ENCODE data around the gene ADAMTS7. TPM values are rescaled to one million over a fixed set of nuclear protein-coding genes. Genes with fewer than 3 reads are reported as not detected.
"Not testable (repeated sequence)": the region's sequence is repeated elsewhere in the genome, so short reads cannot be mapped to it uniquely, and the experiment has no call there.

ADAMTS7 gene
- total RNA-seq, 5 donors from 2014 or later (not counting 1 experiment from before 2014, with no cell fraction given), result 0.79 to 2.3 (median 1.0) TPM; not detected in 2

- DNase-seq (peak in 1 of 35 experiments; percentile 13), ATAC-seq (replicated peaks in 1 of 4) (no peak)
- ChIA-PET POLR2A (no interaction called here), CTCF (no interaction called here)
- 87% methylated on average over 7 of the region's 8 CpGs for WGBS (ENCODE audit: insufficient coverage)
- Mint-ChIP-seq H3K27me3 (no peaks in the 10 kb centered on the region), H3K27ac (peak overlapping the region; percentile 85 to 89), H3K4me1 (peaks cover 20 to 37% (median 35%) of the 10 kb centered on the region in 3 donors), H3K4me3 (peak overlapping the region in 1 of 3 donors; percentile 67), H3K9me3 (no peaks in the 10 kb centered on the region), H3K36me3 (no peaks in the 10 kb centered on the region)
- Histone ChIP-seq H3K27ac (ENCODE audit: low read length) (peak overlapping the region; percentile 65), H3K36me3 (ENCODE audit: control insufficient read depth in 2 of 2, extremely low read depth in 1 of 2, insufficient read depth in 1 of 2, low read length in 1 of 2) (no peaks in the 10 kb centered on the region), H3K9me3 (no peaks in the 10 kb centered on the region), H3K4me3 (ENCODE audit: control insufficient read depth in 1 of 2, extremely low read depth in 1 of 2, low read length in 1 of 2) (no peak overlapping the region), H3K4me1 (ENCODE audit: control insufficient read depth in 1 of 2, extremely low read depth in 1 of 2, insufficient read depth in 2 of 2, low read length in 2 of 2) (peaks cover 10 to 37% of the 10 kb centered on the region in 2 experiments), H3K27me3 (replicated peaks in 1 of 2; ENCODE audit: control insufficient read depth in 2 of 2, extremely low read depth in 1 of 2, insufficient read depth in 2 of 2, low read length in 1 of 2) (no peaks in the 10 kb centered on the region)
Observed at GRCh38 chr15:78761020-78761419, 50.2 kb downstream of the ADAMTS7 start.

GRCh38 chr15:78760091-78760882 is 51.0 kb downstream of the ADAMTS7 start:
- whole genome bisulfite sequencing (ENCODE audit: insufficient coverage), result 77% methylated on average over 5 of the region's 13 CpGs
- H3K27ac ChIP-seq (ENCODE audit: low read length), result not testable (repeated sequence)

GRCh38 chr15:78759361-78759998 is 51.8 kb downstream of the ADAMTS7 start:
- ATAC-seq (replicated peaks in 1 of 4), result not testable (repeated sequence)

More at GRCh38 chr15:78760091-78760882, 51.0 kb downstream of the ADAMTS7 start:
- peak overlapping the region in 1 of 3 donors; percentile 67 for H3K4me3 Mint-ChIP-seq
- H3K9me3 ChIP-seq; H3K9me3 Mint-ChIP-seq; H3K4me3 ChIP-seq (ENCODE audit: control insufficient read depth in 1 of 2, extremely low read depth in 1 of 2, low read length in 1 of 2); H3K36me3 Mint-ChIP-seq; H3K27me3 Mint-ChIP-seq; DNase-seq; H3K27me3 ChIP-seq (replicated peaks in 1 of 2; ENCODE audit: control insufficient read depth in 2 of 2, extremely low read depth in 1 of 2, insufficient read depth in 2 of 2, low read length in 1 of 2); H3K36me3 ChIP-seq (ENCODE audit: control insufficient read depth in 2 of 2, extremely low read depth in 1 of 2, insufficient read depth in 1 of 2, low read length in 1 of 2); ATAC-seq (replicated peaks in 1 of 4); CTCF ChIA-PET; POLR2A ChIA-PET: not testable (repeated sequence)
- peaks cover 10 to 37% of the 10 kb centered on the region in 2 experiments for H3K4me1 ChIP-seq (ENCODE audit: control insufficient read depth in 1 of 2, extremely low read depth in 1 of 2, insufficient read depth in 2 of 2, low read length in 2 of 2)
- peak overlapping the region; percentile 22 to 49 for H3K27ac Mint-ChIP-seq
- H3K4me1 Mint-ChIP-seq, result peaks cover 22 to 37% (median 35%) of the 10 kb centered on the region in 3 donors

GRCh38 chr15:78758486-78759200 is 52.6 kb downstream of the ADAMTS7 start:
- DNase-seq; CTCF ChIA-PET; H3K4me3 ChIP-seq (ENCODE audit: control insufficient read depth in 1 of 2, extremely low read depth in 1 of 2, low read length in 1 of 2); H3K27me3 ChIP-seq (replicated peaks in 1 of 2; ENCODE audit: control insufficient read depth in 2 of 2, extremely low read depth in 1 of 2, insufficient read depth in 2 of 2, low read length in 1 of 2); H3K36me3 ChIP-seq (ENCODE audit: control insufficient read depth in 2 of 2, extremely low read depth in 1 of 2, insufficient read depth in 1 of 2, low read length in 1 of 2); H3K27ac Mint-ChIP-seq; H3K9me3 ChIP-seq; H3K9me3 Mint-ChIP-seq; H3K36me3 Mint-ChIP-seq; POLR2A ChIA-PET; H3K27me3 Mint-ChIP-seq; H3K27ac ChIP-seq (ENCODE audit: low read length); ATAC-seq (replicated peaks in 1 of 4): not testable (repeated sequence)
- WGBS (ENCODE audit: insufficient coverage), result 80% methylated on average over 5 of the region's 11 CpGs
- Mint-ChIP-seq H3K4me1 (peaks cover 22 to 35% (median 35%) of the 10 kb centered on the region in 3 donors), H3K4me3 (peak overlapping the region in 1 of 3 donors; percentile 13)
- peaks cover 10 to 37% of the 10 kb centered on the region in 2 experiments for H3K4me1 ChIP-seq (ENCODE audit: control insufficient read depth in 1 of 2, extremely low read depth in 1 of 2, insufficient read depth in 2 of 2, low read length in 2 of 2)

More at GRCh38 chr15:78759361-78759998, 51.8 kb downstream of the ADAMTS7 start:
- peaks cover 22 to 37% (median 35%) of the 10 kb centered on the region in 3 donors for H3K4me1 Mint-ChIP-seq
- H3K9me3 ChIP-seq; H3K36me3 ChIP-seq (ENCODE audit: control insufficient read depth in 2 of 2, extremely low read depth in 1 of 2, insufficient read depth in 1 of 2, low read length in 1 of 2); H3K27ac Mint-ChIP-seq; DNase-seq; POLR2A ChIA-PET; H3K36me3 Mint-ChIP-seq; CTCF ChIA-PET; H3K9me3 Mint-ChIP-seq; H3K27me3 ChIP-seq (replicated peaks in 1 of 2; ENCODE audit: control insufficient read depth in 2 of 2, extremely low read depth in 1 of 2, insufficient read depth in 2 of 2, low read length in 1 of 2); H3K27ac ChIP-seq (ENCODE audit: low read length); H3K27me3 Mint-ChIP-seq; H3K4me3 ChIP-seq (ENCODE audit: control insufficient read depth in 1 of 2, extremely low read depth in 1 of 2, low read length in 1 of 2): not testable (repeated sequence)
- peaks cover 10 to 37% of the 10 kb centered on the region in 2 experiments for H3K4me1 ChIP-seq (ENCODE audit: control insufficient read depth in 1 of 2, extremely low read depth in 1 of 2, insufficient read depth in 2 of 2, low read length in 2 of 2)
- peak overlapping the region in 1 of 3 donors; percentile 13 for H3K4me3 Mint-ChIP-seq
- WGBS (ENCODE audit: insufficient coverage), result 87% methylated on average over 26 of the region's 35 CpGs

GRCh38 chr15:78758084-78758483 is 53.2 kb downstream of the ADAMTS7 start:
- DNase-seq; CTCF ChIA-PET; H3K27me3 Mint-ChIP-seq; H3K36me3 ChIP-seq (ENCODE audit: control insufficient read depth in 2 of 2, extremely low read depth in 1 of 2, insufficient read depth in 1 of 2, low read length in 1 of 2); H3K27me3 ChIP-seq (replicated peaks in 1 of 2; ENCODE audit: control insufficient read depth in 2 of 2, extremely low read depth in 1 of 2, insufficient read depth in 2 of 2, low read length in 1 of 2); H3K9me3 ChIP-seq; H3K9me3 Mint-ChIP-seq; H3K27ac Mint-ChIP-seq; H3K4me3 ChIP-seq (ENCODE audit: control insufficient read depth in 1 of 2, extremely low read depth in 1 of 2, low read length in 1 of 2); ATAC-seq (replicated peaks in 1 of 4); POLR2A ChIA-PET; H3K36me3 Mint-ChIP-seq; H3K4me3 Mint-ChIP-seq; H3K27ac ChIP-seq (ENCODE audit: low read length): not testable (repeated sequence)
- peaks cover 18 to 33% (median 32%) of the 10 kb centered on the region in 3 donors for H3K4me1 Mint-ChIP-seq
- H3K4me1 ChIP-seq (ENCODE audit: control insufficient read depth in 1 of 2, extremely low read depth in 1 of 2, insufficient read depth in 2 of 2, low read length in 2 of 2), result peaks cover 10 to 37% of the 10 kb centered on the region in 2 experiments
- 100% methylated on average over 3 of the region's 8 CpGs for whole genome bisulfite sequencing (ENCODE audit: insufficient coverage)

- Mint-ChIP-seq H3K4me1 (peaks cover 17 to 33% (median 32%) of the 10 kb centered on the region in 3 donors), H3K27ac (peak overlapping the region; percentile 66 to 85), H3K4me3 (no peak overlapping the region), H3K9me3 (no peaks in the 10 kb centered on the region), H3K27me3 (no peaks in the 10 kb centered on the region), H3K36me3 (no peaks in the 10 kb centered on the region)
- peaks cover 10 to 36% of the 10 kb centered on the region in 2 experiments for H3K4me1 ChIP-seq (ENCODE audit: control insufficient read depth in 1 of 2, extremely low read depth in 1 of 2, insufficient read depth in 2 of 2, low read length in 2 of 2)
- ChIA-PET POLR2A (no interaction called here), CTCF (no interaction called here)
- H3K9me3 ChIP-seq, result no peaks in the 10 kb centered on the region
- WGBS (ENCODE audit: insufficient coverage), result 100% methylated on average over 3 of the region's 10 CpGs
- no peak overlapping the region for H3K4me3 ChIP-seq (ENCODE audit: control insufficient read depth in 1 of 2, extremely low read depth in 1 of 2, low read length in 1 of 2)
- DNase-seq, result no peak
- ATAC-seq (replicated peaks in 1 of 4), result no peak
- H3K36me3 ChIP-seq (ENCODE audit: control insufficient read depth in 2 of 2, extremely low read depth in 1 of 2, insufficient read depth in 1 of 2, low read length in 1 of 2), result no peaks in the 10 kb centered on the region
- no peak overlapping the region for H3K27ac ChIP-seq (ENCODE audit: low read length)
- no peaks in the 10 kb centered on the region for H3K27me3 ChIP-seq (replicated peaks in 1 of 2; ENCODE audit: control insufficient read depth in 2 of 2, extremely low read depth in 1 of 2, insufficient read depth in 2 of 2, low read length in 1 of 2)
Observed at GRCh38 chr15:78757636-78757905, 53.7 kb downstream of the ADAMTS7 start.
